Frontal cortex (tissue), 4 donors: Measurements from ENCODE around the gene KNCN. TPM values are rescaled to one million over a fixed set of nuclear protein-coding genes. Genes with fewer than 3 reads are reported as not detected.

Experiments used
- DNase-seq, 2 donors: peaks; one replicate each; pipeline ENCODE4 v3.0.0; 2012; ENCODE audit warnings: low spot score in 2 of 2
- FAIRE-seq: peaks from 2 replicates; lab custom pipeline; 2012; peaks lifted over from hg19 to GRCh38; lab: Jason Lieb, UNC
- total RNA-seq: library from RNA; depleted of rRNA; stranded (reverse); fragments of >200 nt; gene quantifications from one replicate; pipeline ENCODE4 v1.2.3, GENCODE V29; 2014
- donor health status: control.
- donor health status: control.
- donor health status: control.

Gene KNCN
- total RNA-seq, 1 donor from 2014 or later, result under 0.01 TPM

DNA sequence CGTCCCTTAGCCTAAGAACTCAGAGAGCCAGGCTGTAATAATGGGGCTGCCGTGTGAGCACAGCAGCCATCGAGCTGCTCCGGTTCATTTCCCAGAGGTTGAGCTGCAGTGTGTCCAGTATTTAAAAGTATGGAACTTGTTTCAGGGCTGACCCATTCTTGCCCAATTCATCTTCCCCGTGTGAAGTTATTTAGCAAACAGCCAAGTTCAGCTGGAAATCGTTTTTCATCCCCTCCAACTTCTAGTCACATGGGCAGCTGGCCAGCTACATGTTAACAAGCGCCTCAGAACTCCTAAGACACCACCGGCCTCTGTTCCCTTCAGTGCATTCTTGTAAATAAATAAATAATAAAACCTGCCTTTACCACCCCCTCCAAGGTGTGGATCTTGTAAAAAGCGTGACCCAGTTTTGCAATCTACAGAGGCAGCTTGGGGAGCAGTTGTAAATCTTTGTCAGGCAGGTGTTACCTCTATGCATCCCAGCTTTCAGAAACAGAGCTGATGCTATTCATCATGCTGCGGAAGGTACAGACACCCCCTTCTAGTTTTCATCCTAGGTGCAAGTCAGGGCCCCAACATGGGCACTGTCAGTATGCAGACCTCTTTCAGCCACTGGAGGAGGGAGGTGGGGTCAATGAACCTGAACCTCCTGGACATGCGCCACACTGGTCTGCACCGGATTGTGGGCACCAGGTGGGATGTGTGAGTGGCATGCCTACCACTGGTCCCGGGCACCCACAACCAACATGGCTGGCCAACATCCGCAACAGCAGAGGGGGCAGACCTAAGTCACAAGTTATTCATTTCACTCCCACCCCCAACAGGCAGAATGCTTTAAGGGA is 18.7 kb upstream of the KNCN start:
- FAIRE-seq (no peak), DNase-seq (no peak)

DNA sequence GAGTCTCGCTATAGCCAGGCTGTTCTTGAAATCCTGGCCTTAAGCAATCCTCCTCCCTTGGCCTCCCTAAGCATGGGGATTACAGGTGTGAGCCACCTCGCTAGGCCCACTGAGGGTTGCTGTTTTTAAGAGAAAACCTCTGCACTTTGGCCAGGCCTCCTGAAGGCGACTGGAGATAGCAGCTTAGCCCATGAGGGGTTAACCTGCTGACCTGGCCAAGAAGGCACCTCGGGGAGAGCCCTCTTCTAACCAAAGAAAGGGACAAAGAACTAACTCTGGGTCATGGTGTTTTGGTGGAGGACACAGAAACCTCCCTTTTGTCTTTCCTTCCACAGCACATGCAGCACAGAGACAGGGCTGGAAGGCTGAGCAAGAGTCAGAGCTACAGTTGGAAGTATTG is 17.7 kb upstream of the KNCN start:
- DNase-seq, result no peak
- FAIRE-seq, result no peak

DNA sequence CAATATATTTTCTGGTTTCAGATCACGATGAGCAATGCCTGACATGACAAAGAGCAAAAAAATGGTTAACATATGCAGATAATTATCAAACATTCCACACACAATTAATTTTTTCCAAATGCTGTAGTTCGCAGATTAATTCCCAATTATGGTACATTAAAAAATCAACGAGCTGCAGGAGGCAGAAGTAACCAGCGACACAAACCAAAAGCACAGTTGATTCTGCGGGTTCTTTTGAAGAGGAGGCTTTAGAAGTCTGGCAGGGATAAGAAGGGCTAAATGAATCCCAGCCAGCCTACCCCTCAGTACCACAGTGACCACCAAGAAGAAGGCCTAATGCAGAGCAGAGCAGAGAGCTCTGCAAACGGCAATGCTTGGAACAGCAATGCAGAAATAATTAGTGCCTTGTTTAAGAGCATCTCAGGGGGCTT is 17.0 kb upstream of the KNCN start:
- no peak for FAIRE-seq
- DNase-seq, result no peak

DNA sequence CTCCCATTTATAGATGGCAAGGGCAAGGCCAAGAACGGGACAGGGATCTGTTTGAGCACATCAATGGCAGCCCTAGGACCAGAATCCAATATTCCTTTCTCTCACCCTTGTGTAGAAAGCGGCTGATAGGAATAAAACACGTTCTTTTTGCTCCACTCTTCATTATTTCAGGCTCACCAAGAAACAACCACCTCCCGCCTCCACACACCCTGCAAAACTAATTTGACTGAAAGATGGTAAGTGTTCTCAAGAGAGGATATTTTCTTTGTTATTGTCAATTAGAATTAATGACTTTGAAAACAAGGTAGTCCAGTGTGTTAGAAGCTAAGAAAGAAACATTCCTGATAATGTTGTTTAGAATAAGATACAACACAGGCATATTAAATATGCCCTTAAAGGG is 11.9 kb upstream of the KNCN start:
- FAIRE-seq, result no peak
- DNase-seq, result no peak

GRCh38 chr1:46562498-46562897 is 11.1 kb upstream of the KNCN start:
- no peak for FAIRE-seq

GRCh38 chr1:46558966-46559365 is 7.5 kb upstream of the KNCN start:
- FAIRE-seq (no peak), DNase-seq (no peak)

More at GRCh38 chr1:46562498-46562897, 11.1 kb upstream of the KNCN start:
- no peak for DNase-seq

DNA sequence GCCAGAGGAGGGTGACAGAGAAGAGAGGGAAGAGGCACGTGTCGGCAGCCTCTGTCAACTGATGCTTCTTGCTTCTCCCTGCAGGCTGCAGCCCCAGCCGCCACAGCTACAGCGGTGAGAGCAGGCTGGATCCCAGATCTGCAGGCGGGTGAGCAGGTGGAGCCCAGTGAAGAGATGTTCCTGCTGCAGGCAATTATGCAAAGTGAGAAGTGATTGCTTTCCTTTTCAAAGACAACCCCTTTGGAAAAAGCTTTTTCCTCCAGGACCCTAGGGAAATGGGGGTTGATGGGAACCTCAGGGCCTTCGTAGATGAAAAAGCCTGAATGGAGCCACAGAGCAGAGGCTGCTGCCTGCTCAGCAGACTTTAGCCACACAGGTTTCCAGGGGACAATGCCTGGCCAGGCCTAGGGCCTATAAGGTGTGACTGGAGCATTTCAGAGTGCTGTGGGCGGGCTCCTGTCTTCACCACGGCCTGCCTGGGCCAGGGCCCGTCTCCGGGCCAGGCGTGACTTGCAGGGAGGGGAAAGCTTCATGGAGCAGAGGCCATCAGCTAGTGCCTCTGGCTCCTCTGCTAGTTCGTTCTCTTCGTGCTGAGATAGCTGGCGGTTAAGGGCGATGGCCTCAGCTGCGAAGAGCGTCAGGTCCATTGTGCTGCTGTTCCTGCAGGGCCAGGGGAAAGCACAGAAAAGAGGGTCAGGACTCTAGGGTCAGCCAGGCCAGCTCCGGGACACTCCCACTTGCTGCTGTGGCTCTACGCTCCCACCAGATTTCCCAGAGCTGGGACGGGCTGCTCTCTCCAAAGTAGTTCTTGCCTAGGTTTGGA is 6.9 kb upstream of the KNCN start:
- no peak for FAIRE-seq
- DNase-seq, result no peak

DNA sequence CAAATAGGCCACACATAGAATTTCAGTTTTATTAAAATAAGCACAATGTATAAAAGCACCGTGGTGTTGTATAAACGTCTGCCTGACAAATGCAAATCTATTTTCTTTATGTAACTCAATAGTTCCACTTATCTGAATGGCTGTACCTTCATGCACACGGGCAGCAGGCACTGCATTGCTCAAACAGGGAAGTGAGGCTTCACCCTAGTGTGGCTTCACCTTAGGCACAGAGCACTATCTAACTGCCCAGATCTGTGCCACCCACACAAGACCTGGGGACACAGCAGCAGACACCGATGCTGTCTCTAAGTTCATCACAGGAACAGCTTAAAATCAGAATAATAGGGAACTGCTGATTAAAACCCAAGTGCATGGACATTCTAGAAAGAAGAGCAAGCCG is 6.0 kb upstream of the KNCN start:
- DNase-seq (no peak), FAIRE-seq (no peak)

DNA sequence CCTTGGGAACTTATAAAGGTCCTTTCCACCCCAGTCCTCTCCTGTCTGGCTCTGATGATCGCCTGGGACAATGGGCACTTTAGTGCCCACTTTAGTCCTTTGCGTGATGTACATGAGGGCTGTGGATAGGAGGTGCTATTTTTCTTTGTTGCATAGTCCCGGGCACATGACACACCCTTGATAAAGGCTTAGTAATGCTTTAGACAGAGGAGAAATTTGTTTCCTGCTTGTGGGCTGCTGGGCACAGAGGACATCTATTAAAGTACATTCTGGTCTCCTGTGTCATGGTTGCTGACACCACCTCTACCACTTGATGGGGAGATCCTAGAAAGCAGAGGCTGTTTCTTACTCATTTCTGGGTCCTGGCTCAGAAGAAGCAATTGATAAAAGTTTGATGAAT is 5.4 kb upstream of the KNCN start:
- DNase-seq (no peak), FAIRE-seq (no peak)

DNA sequence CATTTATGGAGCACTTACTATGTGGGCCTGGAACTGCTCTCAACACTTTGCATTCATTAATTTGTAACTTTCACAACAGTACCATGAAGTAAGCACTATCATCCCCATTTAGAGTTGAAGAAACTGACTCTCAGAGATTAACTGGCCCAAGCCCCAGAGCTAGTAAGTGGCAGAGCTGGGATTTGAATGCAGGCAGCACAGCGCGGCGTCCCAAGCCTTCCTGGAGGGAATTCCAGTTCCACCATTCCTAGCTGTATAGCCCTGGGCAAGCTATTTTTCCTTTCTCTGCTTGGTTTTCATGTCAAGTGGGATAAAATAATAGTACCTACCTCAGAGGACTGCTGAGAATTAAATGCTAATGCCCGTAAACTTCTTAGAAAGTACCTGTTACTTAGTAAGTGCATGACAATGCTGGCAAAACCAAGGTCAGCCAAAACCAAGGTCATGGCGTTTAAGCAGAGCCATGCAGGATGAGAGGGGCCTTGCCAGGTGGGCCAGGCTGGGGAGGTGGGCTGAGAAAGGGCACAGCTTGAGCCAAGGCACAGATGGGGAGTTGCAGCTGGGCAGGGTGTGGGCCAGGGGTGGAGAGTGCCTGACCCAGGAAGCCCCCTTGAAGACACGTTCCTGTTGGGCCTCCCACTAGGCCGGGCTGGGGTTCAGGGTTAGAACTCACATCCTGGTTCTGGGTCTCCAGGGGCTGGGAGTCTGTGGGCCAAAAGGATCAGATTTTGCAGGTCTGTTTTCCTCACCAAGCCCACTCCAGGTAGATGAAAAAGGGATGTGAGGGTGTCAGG is 4.6 kb upstream of the KNCN start:
- FAIRE-seq (no peak), DNase-seq (no peak)

GRCh38 chr1:46554597-46555381 is 3.3 kb upstream of the KNCN start:
- no peak for FAIRE-seq
- DNase-seq, result no peak

GRCh38 chr1:46554236-46554596 is 2.8 kb upstream of the KNCN start:
- DNase-seq (no peak), FAIRE-seq (no peak)

- DNase-seq (no peak), FAIRE-seq (no peak)
These were observed 2.1 kb upstream of the KNCN start for GRCh38 chr1:46553506-46553905.

DNA sequence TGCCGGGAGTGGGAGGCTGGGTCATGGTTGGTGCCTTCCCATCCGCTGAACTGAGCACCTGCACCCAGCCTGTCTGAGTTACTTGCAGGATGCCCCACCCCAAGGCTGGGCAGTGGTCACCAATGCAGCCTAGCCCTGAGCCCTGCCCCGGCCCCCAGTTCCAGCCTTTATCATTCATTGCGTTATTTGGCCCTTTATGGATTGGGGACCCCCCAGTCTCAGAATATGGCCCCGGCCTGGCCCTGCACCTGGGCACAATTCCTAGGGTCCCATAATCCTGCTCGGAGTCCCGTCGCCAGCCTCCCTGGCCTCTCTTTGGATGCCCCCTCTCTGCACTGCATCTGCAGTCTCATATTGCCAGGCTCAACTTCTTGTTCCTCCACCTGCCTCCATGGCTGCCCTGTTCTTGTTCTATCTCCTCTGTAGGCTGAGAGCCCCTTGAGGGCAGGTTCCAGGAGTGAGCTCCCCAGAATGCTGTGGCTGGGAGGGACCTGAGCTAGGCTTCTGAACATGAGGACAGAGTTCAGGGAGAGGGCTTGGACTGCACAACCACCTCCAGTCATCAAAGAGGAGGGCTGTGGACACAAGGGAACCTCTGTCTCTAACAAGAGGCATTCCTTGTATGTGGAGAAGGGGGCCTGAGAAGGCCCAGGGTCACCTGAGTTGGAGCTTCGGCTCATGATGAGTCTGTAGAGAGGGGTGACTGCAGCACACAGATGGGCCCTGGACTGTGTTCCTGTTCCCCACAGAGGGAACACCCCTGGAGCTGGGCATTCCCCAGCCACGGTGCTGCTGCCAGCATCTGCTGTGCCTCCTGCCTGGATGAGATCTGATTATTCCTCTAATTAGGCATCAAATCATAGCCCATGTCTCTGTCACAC is 1.1 kb upstream of the KNCN start:
- FAIRE-seq (no peak), DNase-seq (no peak)

- FAIRE-seq, result no peak
- no peak for DNase-seq
These were observed 656 bp downstream of the KNCN start for GRCh38 chr1:46550751-46551231.

GRCh38 chr1:46549697-46550681 is 1.5 kb downstream of the KNCN start:
- DNase-seq (peak in 1 of 2 donors; percentile 63), FAIRE-seq (no peak)
